ENCODE measurements around the gene ZYX.
"Not testable (repeated sequence)": the region's sequence is repeated elsewhere in the genome, so short reads cannot be mapped to it uniquely, and the experiment has no call there.

The ZYX gene

DNA sequence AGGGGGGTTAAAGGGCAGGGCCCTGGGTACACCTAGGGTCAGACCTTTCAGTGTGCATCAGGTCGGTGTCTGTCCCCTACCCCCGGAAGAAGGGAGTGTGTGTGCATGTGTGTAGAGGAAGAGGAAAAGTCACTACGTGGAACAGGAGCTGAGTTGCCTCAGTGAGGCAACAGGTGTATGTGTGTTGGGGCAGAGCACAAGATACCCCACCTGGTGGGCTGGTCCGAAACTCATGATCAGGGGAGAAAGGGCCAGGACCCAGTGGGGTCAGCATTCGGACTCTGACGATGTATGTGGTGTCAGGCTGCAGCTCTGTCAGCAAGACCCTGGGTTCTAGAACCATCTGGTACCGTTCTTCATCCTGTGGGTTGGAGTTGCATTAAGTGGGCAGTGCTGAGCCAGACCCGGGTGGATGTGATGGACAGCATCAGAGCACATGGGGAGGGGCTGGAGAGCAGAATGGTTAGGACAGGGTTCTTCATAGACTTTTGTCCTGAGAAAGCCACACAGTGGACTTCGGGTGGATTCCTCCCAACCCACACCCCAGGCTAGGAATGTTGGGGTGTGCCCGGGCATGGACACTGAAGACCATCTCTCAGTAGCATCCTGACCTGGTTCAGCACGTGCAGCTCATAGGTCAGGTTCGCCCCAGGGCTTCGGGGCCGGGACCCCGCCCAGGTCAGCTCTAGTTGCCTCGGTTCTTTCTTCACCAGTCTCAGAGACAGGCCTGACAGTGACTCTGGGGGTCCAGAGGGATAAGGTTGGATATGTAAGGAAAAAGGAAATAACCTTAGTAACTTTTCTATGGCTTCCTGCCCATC lies 16.8 kb downstream of the ZYX start:
- Histone ChIP-seq H3K36me3 (no peaks in the 10 kb centered on the region), H3K4me1 (peaks cover 6% of the 10 kb centered on the region; the same call in 1 of the 2 replicates), H3K27me3 (peaks cover 20% of the 10 kb centered on the region), H3K9me3 (no peaks in the 10 kb centered on the region), H3K4me3 (ENCODE audit: low read depth, low read length) (no peak overlapping the region)
- no peak for DNase-seq
- TF ChIP-seq, protein P1, sequence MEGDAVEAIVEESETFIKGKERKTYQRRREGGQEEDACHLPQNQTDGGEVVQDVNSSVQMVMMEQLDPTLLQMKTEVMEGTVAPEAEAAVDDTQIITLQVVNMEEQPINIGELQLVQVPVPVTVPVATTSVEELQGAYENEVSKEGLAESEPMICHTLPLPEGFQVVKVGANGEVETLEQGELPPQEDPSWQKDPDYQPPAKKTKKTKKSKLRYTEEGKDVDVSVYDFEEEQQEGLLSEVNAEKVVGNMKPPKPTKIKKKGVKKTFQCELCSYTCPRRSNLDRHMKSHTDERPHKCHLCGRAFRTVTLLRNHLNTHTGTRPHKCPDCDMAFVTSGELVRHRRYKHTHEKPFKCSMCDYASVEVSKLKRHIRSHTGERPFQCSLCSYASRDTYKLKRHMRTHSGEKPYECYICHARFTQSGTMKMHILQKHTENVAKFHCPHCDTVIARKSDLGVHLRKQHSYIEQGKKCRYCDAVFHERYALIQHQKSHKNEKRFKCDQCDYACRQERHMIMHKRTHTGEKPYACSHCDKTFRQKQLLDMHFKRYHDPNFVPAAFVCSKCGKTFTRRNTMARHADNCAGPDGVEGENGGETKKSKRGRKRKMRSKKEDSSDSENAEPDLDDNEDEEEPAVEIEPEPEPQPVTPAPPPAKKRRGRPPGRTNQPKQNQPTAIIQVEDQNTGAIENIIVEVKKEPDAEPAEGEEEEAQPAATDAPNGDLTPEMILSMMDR (IDR thresholded peaks at IDR 0.05; ENCODE audit: low read depth, low read length), result no peak

DNA sequence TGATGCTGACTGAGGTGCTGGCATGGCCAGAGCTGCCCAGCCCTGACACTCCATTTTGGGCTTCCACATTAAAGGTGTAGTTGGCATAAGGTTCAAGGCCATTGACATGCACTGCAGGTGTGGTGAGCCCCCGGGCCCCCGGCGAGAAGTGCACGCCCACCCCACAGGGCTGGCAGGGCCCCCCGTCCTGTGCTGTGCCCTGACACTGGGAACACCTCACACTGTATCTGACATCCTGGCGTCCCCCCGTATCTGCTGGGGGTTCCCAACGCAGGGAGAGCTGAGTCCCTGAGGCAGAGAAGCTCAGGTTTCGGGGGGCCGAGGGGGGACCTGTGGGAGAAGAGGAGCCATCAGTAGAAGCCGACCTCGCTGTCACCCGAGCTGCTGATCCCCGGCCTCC lies 17.5 kb downstream of the ZYX start:
- H3K36me3 ChIP-seq, result no peaks in the 10 kb centered on the region
- no peak for DNase-seq
- H3K27me3 ChIP-seq, result peaks cover 25% of the 10 kb centered on the region
- no peaks in the 10 kb centered on the region for H3K9me3 ChIP-seq
- TF ChIP-seq, protein P1 (IDR thresholded peaks at IDR 0.05; ENCODE audit: low read depth, low read length), result no peak
- H3K4me3 ChIP-seq (ENCODE audit: low read depth, low read length), result no peak overlapping the region
- H3K4me1 ChIP-seq, result no peaks in the 10 kb centered on the region

DNA sequence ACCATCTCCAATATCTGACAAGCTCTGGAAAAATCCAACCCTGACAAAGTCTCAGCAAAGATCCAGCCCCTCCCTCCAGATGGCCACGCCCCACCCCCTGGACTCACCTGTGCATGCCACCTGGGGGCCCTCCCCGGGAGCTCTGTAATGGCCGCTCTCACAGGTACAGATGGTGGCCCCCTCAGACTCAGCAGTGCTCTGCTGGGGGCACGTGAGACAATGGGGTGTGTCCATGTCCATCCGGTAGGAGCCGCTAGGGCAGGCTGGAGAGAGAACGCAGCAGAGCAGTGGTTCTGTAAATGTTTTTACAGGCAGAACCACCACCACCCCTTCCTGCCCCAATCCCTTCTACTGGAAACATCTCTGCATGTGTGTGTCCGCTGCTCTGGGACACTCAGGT lies 18.0 kb downstream of the ZYX start:
- TF ChIP-seq, protein P1 (IDR thresholded peaks at IDR 0.05; ENCODE audit: low read depth, low read length), result no peak
- H3K4me3 ChIP-seq (ENCODE audit: low read depth, low read length), result no peak overlapping the region
- DNase-seq, result no peak
- no peaks in the 10 kb centered on the region for H3K36me3 ChIP-seq
- H3K27me3 ChIP-seq, result peaks cover 27% of the 10 kb centered on the region
- no peaks in the 10 kb centered on the region for H3K9me3 ChIP-seq
- H3K4me1 ChIP-seq, result no peaks in the 10 kb centered on the region

DNA sequence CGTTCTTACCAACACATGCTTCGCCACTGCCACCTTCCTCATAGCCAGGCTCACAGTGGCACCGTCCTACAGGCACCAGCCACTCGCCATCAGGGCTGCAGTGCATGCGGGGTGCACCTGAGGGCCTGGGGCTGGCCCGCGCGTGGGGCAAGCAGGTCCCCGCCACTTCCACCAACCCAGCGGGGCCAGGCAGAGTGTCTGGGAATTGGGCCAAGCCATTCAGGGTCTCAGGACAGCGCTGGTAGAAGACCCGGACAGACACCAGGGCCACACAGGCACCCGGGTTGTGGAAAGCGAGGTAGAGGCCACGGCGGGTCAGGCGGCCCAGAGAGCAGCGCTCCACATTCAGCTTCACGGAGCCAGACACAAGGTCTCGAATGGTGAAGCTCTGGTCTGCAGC lies 18.5 kb downstream of the ZYX start:
- Histone ChIP-seq H3K36me3 (no peaks in the 10 kb centered on the region), H3K4me1 (no peaks in the 10 kb centered on the region), H3K27me3 (peaks cover 27% of the 10 kb centered on the region), H3K9me3 (no peaks in the 10 kb centered on the region), H3K4me3 (ENCODE audit: low read depth, low read length) (no peak overlapping the region)
- TF ChIP-seq, protein P1 (IDR thresholded peaks at IDR 0.05; ENCODE audit: low read depth, low read length), result no peak
- DNase-seq, result no peak

DNA sequence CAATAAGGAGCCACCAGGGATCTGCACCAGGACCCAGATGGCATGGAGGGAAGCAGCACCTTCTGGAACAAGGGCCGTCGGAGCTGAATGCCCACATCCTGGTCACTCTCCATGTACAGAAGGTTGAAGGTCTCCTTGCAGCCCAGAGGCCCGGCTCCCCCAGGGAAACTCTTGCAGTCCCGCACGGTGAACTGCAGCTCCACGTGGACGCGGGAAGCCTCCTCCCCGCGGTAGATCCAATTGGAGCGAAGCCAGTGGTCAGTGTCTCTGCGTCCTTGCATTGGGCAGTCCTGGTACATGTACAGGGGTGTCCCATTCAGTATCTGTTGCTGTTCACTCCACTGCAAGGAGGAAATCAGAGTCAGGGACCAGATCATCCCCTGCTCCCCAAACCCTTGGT lies 20.1 kb downstream of the ZYX start:
- DNase-seq, result no peak
- H3K4me1 ChIP-seq, result no peaks in the 10 kb centered on the region
- no peaks in the 10 kb centered on the region for H3K36me3 ChIP-seq
- H3K27me3 ChIP-seq, result peaks cover 27% of the 10 kb centered on the region
- TF ChIP-seq, protein P1 (IDR thresholded peaks at IDR 0.05; ENCODE audit: low read depth, low read length), result no peak
- no peaks in the 10 kb centered on the region for H3K9me3 ChIP-seq
- H3K4me3 ChIP-seq (ENCODE audit: low read depth, low read length), result no peak overlapping the region

DNA sequence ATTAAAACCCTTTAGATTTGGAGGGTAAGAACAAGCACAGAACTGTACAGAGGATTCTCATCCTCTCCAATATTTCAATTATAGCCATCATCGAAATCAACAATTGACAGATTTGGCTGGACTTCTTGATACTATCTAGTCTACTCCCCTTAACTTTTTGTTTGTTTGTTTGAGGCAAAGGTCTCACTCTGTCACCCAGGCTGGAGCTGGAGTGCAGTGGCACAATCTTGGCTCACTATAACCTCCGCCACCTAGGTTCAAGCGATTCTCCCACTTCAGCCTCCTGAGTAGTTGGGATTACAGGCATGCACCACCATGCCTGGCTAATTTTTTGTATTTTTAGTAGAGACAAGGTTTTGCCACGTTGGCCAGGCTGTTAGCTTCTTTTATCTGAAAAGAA lies 21.1 kb downstream of the ZYX start:
- not testable (repeated sequence) for H3K36me3 ChIP-seq; H3K9me3 ChIP-seq; DNase-seq; H3K4me1 ChIP-seq; H3K4me3 ChIP-seq (ENCODE audit: low read depth, low read length)
- peaks cover 27% of the 10 kb centered on the region for H3K27me3 ChIP-seq

All from BE2C (cell line).